HK-2 (cell line): ENCODE measurements around the gene HOATZ.

ENCODE experiments used
- DNase-seq: peaks from one replicate; pipeline ENCODE4 v3.0.0-alpha.2; 2018; ENCODE audit not compliant: unreplicated experiment

HOATZ gene

DNA sequence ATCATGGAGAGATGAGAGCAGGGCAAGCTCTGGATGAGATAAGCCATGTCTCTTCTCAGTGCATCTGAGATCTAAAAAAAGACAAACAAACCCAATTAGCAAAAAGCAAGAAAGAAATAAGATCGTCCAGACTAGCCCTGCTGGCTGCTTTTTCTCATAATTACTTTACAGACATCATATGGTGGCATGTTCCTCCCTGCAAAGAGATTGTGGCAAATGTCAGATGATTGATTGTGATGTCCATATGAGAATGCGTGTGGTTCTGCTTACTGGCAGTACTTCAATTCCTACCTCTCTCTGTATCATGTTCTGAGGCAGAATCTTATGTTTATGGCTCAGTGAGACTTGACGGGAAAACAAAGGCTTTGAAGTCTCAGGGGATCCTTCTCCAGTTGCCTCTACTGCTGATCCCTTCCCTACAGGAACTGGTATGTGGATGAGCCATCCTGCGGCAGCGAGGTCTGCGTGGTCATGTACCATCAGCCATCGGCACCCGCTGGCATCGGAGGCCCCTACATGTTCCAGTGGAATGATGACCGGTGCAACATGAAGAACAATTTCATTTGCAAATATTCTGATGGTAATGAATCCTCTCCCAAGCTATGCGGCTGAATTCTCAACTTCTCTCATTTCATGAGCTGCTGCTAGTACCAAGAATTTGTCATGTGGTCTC is 34.8 kb downstream of the HOATZ start:
- no peak for DNase-seq

DNA sequence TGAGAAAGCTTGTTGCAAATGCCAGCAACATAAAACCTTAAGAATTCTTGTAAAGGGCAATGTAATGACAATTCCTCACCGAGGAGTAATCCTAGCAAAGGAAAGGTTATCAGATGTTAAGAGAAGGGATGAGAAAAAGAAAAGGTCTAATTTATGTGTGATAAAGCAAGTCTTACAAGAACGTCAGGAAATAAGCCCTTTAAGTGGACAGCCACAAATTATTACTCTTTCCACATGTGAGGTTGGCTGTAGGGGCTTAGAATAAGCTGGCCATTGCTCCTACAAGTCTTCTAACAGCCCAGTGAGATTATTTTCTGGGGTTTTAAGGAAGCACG is 35.3 kb downstream of the HOATZ start:
- DNase-seq: no peak

DNA sequence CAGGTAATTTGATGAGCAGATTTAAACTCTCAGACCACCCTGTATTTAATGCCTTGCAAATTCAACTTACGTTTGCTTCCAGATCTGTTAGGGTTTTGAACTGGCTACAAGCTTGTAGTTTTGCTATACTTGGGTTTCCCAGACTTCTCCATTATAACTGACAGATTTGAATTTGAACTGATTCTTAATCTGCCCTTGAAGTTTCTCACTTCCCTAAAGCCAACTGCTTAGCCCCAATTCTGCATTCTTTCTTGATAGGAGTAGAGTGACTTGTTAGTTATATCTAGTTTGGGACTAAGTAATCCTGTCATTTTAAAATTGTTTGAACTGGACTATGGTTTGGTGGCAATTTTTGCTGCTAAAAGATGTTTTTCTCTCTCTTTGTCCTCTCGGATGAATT is 35.7 kb downstream of the HOATZ start:
- DNase-seq: no peak

DNA sequence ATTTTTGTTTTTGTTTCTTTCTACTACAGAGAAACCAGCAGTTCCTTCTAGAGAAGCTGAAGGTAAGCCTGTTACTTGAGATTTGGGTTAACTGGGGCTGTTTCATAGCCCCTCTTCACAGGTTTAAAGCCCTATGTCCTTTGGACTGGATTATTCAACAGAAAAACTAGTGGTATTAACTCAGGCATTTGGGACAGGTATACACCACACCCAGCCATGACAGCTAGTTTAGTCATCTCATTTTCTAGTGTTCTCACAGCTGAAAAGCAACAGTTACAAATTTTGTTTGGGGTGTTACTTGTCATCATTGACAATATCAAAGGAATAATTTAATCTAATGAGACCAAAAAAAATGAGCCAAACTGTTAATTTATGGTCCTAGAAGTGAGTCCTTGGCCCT is 40.0 kb downstream of the HOATZ start:
- DNase-seq: no peak

DNA sequence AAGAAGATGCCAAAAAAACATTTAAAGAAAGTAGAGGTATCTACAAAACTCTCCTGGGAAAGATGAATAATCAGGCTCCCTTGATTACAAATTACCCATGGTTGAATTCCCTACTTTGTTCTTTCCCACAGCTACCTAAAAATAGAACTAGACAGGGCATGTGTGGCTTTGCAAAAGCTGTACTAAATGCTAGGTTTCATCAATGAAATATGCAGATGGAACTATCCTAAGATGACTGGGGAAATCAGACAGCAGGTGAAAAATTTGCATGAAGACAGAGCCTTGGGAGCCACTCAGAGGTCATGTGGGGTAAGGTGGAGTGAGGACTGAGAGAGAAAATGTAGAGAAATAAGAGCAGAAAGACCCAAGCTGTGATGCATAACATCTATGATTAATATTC is 40.7 kb downstream of the HOATZ start:
- no peak for DNase-seq

DNA sequence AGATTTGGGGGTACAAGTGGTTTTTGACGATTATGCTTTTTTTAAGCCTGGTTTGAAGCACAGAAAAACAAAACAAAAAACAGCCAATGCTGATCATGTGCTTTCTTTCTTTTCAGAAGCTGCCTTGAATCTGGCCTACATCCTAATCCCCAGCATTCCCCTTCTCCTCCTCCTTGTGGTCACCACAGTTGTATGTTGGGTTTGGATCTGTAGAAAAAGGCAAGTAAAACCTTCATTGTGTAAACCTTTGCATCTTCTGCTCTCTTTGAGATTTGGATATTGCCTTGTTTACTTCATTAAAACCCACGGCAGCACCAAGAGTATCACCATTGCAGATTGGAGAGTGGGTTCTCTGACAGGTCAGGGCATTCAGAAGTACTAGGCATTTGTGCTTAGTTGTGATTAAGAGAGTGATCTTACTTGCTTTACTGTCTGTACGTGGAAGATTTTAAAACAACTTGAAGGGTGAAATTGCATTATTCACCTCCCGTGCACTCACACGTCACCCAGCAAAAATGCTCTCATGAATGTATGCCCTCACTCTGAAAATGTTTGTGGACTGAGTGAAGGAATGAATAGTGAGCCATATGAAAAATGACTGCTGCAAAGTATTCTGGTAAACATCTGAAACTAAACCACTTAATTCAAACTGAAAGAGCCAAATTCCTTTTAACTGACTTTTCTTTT is 43.0 kb downstream of the HOATZ start:
- DNase-seq: no peak

GRCh38 chr11:111559800-111560464 is 45.4 kb downstream of the HOATZ start:
- no peak for DNase-seq

DNA sequence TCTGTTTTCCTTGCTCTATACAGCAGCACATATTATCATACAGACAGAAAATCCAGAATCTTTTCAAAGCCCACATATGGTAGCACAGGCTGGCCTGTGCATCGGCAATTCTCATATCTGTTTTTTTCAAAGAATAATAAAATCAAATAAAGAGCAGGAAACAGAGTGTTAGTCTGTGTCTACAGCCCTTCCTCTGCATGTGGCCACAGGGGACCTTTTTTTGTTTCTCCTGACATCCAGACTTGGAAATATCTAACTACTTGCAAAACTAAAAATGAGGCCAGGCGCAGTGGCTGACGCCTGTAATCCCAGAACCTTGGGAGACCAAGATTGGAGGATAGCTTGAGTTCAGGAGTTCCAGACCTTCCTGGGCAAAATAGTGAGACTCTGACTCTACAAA is 46.2 kb downstream of the HOATZ start:
- DNase-seq: no peak

DNA sequence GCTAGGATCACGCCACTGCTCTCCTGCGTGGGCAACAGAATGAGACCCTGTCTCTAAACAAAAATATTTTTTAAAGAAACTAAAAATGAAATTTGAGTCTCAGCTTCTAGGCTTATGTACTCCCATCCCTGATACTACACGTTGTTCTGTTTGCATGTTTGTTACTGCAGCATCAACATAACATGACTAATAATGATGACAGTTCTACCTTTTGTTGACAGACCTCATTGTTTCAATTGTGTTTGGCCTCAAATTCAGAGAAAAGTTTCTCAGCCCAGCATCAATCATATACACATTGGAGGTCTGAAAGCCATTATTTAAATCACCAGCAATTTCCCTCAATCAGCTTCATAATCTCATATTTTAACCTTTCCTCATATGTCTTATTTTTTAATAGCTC is 46.7 kb downstream of the HOATZ start:
- DNase-seq: no peak

DNA sequence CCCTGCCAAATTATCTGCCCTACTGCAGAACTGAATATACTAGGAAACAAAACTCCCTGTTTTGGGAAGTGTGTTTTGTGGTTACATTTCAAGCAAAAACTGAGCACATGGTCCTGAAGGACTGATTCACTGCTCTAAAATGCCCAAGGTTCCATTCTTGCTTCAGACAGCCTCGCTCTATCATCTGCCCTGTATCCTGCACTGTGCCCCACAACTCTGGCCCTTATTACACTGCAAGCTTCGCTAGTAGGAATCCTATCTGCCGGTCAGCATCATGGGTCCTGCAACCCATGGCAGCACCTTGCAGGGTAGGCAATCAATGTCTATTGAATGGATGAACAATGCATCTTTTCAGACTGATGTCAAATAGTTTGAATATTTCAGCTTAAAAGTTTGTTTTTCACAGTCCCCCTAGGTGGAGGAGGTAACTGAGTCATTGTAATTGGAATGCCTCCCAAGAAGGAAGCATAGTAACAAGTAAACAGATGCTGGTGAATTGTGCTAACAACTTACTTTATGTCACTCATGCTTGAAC is 47.3 kb downstream of the HOATZ start:
- DNase-seq: no peak

DNA sequence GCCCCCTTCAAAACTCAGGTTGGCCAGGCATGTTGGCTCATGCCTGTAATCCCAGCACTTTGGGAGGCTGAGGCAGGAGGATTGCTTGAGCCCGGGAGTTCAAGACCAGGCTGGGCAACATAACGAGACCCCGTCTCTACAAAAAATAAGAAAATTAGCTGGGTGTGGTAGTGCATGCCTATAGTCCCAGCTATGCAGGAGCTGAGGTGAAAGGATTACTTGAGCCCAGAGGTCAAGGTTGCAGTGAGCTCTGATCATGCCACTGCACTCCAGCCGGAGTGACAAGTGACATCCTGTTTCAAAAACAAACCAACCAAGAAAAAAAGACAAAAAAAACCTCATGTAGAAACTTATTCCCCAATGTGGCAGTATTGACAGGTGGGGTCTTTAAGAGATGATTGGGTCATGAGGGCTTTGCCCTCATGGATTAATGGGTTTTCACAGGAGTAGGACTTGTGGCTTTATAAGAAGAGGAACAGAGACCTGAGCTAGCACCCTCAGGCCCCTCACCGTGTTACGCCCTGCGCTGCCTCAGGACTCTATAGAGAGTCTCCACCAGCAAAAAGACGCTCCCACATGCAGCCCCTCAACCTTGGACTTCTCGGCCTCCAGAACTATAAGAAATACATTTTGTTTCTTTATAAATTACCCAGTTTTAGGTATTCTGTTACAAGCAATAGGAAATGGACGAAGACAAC is 48.3 kb downstream of the HOATZ start:
- no peak for DNase-seq

DNA sequence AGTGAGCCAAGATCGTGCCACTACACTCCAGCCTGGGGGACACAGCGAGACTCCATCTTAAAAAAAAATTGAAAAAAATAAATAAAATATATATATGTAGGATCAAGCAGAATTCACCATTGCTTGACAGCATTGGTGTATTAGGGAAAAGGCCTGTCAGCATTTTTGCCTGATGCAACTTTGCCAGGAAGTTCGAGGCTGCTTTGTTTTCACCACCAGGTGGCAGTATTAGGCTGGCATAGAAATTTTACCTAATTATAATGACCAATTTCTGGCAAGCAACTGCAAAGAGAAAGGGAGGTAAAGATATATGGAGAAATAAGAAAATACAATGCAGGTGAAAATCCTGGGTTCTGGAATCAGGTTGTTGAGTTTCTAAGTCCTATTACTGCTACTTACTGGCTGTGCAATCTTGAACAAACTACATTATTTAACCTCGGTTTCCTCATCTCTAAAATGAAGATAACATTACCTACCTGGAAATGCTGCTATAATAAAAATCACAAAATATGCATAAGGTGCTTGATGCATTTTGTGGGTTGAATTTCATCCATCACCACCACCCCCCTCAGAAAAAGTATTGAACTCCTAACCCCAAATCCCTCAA is 50.6 kb downstream of the HOATZ start:
- peak; percentile 35 for DNase-seq

DNA sequence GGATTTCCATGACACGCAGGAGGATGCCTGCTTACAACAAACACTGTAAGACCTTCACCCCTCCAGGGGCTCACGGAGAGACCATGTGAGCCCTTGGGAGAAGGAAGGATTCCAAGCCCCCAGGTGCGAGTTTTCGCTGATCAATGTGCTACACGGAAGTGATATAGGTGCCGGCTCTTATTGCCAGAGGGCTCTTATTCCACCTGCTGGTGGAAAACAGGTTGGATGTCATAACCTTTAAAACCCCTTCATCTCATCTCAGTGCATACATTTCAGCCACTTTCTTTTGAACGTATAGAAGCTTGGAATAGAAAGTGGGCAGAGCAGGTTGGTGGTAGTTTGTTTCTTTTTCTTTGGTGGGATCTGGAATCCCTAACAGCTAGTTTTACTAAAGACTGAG is 51.7 kb downstream of the HOATZ start:
- DNase-seq: no peak

GRCh38 chr11:111569476-111569875 is 54.9 kb downstream of the HOATZ start:
- no peak for DNase-seq

DNA sequence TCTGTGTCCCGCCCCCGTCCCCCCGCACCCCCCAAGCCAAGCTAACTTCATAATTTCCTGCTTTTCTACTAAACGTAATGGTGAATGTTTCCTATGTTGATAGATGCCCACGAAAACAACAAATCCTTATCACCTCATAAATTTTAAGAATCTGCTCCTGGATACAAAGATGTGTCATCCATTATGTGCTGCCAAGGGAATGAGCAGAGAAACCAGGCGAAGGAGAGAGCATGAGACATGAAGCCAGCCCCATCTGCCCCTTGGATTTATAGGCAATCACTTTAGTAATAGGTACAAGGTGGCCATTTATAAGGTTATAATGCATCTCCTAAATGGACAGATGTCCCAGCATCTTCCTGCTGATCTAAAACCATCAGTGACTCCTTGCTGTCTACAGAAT is 56.2 kb downstream of the HOATZ start:
- no peak for DNase-seq

DNA sequence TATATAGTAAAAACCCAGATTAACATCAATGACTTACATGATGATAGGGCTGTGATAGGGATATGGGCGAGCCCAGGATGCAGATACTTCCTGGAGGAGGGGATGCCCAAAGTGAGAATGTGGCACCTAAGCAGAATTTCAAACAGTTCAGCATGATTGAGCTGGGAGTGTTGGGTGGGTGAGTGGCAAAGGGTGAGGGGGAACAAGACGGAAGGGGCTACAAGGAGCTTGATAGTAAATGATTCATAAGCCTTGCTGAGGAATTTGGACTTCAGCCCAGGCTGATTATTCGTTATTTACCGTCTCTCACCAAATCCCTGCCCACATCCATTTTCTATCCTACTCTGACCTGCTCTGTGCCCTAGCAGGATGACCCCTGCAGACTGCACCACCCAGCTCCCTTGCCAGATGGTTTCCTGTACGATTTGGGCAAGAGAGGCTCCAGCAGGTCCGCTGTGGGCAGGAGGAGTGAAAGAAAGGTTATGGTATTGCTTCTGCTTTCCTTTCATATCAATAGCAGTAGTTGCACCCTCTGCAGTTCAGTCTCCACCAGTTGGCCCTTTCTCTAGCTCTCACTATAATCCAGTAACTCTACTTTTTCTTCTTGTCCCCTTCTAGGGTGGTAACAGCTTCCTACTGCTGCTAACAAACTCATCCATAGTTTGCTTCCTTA is 57.4 kb downstream of the HOATZ start:
- DNase-seq: no peak

GRCh38 chr11:111572581-111572980 is 58.0 kb downstream of the HOATZ start:
- no peak for DNase-seq

DNA sequence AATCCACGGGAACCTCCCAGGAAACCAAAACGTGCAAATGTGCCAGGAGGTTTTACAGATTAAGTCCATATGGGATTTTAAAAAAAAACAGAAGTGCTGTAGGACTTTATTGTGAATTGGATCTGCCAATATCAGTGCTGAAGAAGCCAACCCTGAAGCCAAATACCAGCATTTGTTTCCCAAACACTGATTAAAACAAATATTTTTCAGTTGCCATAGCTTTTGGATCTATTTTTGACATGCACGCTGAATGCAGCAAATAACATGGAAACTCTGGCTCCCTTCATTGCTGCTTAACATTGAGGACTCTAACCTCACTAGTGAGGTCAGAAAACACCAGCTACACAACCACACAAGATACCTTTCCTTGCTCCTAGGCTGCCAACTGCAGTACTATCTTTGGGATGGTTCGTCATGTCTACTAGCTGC is 59.3 kb downstream of the HOATZ start:
- DNase-seq: no peak

- no peak for DNase-seq
Measured at GRCh38 chr11:111574373-111575225, 60.0 kb downstream of the HOATZ start.

DNA sequence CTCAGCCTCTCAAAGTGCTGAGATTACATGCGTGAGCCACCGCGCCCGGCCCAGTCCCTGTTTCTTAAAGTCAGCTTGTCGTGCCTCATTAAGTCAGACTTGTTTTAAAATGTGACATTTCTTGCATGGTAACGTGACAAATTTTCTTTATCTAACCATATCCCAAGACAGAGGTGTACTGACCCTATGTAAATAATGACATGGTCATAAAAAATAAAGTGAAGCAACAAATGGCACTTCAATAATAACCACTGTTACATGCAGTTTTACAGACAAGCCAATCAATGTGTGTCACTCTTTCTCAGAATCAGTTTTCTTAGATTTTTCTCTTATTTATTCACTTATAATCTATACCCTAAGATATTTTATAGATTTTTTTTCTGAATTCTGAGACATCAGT is 61.2 kb downstream of the HOATZ start:
- no peak for DNase-seq

DNA sequence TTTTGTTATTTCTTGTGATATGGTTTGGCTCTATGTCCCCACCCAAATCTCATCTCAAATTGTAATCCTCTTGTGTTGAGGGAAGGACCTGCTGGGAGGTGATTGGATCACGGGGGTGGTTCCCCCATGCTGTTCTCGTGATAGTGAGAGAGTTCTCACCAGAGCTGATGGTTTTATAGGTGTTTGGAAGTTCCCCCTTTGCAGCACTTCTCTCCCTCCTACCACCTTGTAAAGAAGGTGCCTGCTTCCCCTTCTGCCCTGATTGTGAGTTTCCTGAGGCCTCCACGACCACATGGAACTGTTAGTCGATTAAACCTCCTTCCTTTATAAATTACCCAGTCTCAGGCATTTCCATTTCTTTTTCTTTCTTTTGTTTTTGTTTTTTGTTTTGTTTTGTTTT is 63.2 kb downstream of the HOATZ start:
- no peak for DNase-seq
